GM12878 (cell line): Measurements from ENCODE around the gene MAN2A1. TPM values are rescaled to one million over a fixed set of nuclear protein-coding genes. Genes with fewer than 3 reads are reported as not detected.

ENCODE experiments used
- ATF7 ChIP-seq: fragments of 450-650 bp; IDR thresholded peaks from 2 replicates; pipeline ENCODE4 v1.6.1; 2016; ENCODE audit warnings: low read depth, mild to moderate bottlenecking
- BCL11A ChIP-seq: IDR thresholded peaks from 2 replicates; pipeline ENCODE4 v1.6.1; 2011; ENCODE audit warnings: low read depth, low read length
- BMI1 ChIP-seq: fragments of 450-650 bp; IDR thresholded peaks from 2 replicates; pipeline ENCODE4 v1.6.1; 2016; ENCODE audit warnings: mild to moderate bottlenecking, moderate library complexity, borderline replicate concordance
- CBX5 ChIP-seq: sonication (generic); IDR thresholded peaks from 2 replicates; pipeline ENCODE4 v1.6.1; 2016; ENCODE audit warnings: low read depth, moderate library complexity, mild to moderate bottlenecking, inconsistent platforms
- CHD1 ChIP-seq: IDR thresholded peaks from 2 replicates; pipeline ENCODE4 v1.6.1; 2012; ENCODE audit warnings: low read depth, low read length, improper control_type of control experiment
- CREB1 ChIP-seq: IDR thresholded peaks from 2 replicates; pipeline ENCODE4 v1.6.1; 2012; ENCODE audit warnings: low read depth, mild to moderate bottlenecking, inconsistent platforms
- CREM ChIP-seq: IDR thresholded peaks from 2 replicates; pipeline ENCODE4 v1.6.1; 2014; ENCODE audit warnings: antibody characterized with exemption, low read depth
- IKZF2 ChIP-seq, 2 experiments: fragments of 450-650 bp; IDR thresholded peaks; 2 replicates each; pipeline ENCODE4 v1.6.1; 2017; ENCODE audit warnings: mild to moderate bottlenecking in 2 of 2, moderate library complexity in 2 of 2
- IRF4 ChIP-seq: IDR thresholded peaks from 2 replicates; pipeline ENCODE4 v1.6.1; 2011; ENCODE audit warnings: low read depth, low read length
- MEF2B ChIP-seq: fragments of 450-650 bp; IDR thresholded peaks from 2 replicates; pipeline ENCODE4 v1.6.1; 2018; ENCODE audit warnings: mild to moderate bottlenecking, moderate library complexity; ENCODE audit not compliant: partially characterized antibody, poor library complexity, severe bottlenecking
- MTA2 ChIP-seq: fragments of 450-650 bp; IDR thresholded peaks from 2 replicates; pipeline ENCODE4 v1.6.1; 2016; ENCODE audit warnings: low read depth, mild to moderate bottlenecking, moderate library complexity
- MTA3 ChIP-seq: IDR thresholded peaks from 2 replicates; pipeline ENCODE4 v1.6.1; 2012; ENCODE audit warnings: low read length, inconsistent platforms, borderline replicate concordance
- NFIC ChIP-seq: IDR thresholded peaks from 2 replicates; pipeline ENCODE4 v1.6.1; 2012; ENCODE audit warnings: low read depth, mild to moderate bottlenecking, inconsistent platforms, low read length, moderate library complexity
- PML ChIP-seq: IDR thresholded peaks from 2 replicates; pipeline ENCODE4 v1.6.1; 2012; ENCODE audit warnings: low read length, inconsistent platforms
- RCOR1 ChIP-seq: conservative IDR thresholded peaks from 2 replicates; pipeline ENCODE4 v1.6.1; 2012; ENCODE audit warnings: low read depth, low read length, improper control_type of control experiment
- SMAD1 ChIP-seq: fragments of 450-650 bp; IDR thresholded peaks from 2 replicates; pipeline ENCODE4 v1.6.1; 2018; ENCODE audit warnings: mild to moderate bottlenecking, low read depth; ENCODE audit not compliant: partially characterized antibody
- SREBF1 ChIP-seq: IDR thresholded peaks from 2 replicates; pipeline ENCODE4 v1.6.1; 2012; ENCODE audit warnings: mild to moderate bottlenecking, low read length
- ZNF207 ChIP-seq: fragments of 450-650 bp; IDR thresholded peaks from 2 replicates; pipeline ENCODE4 v1.6.1; 2014; ENCODE audit warnings: antibody characterized with exemption, mild to moderate bottlenecking, borderline replicate concordance
- ZNF24 ChIP-seq: fragments of 450-650 bp; IDR thresholded peaks from 2 replicates; pipeline ENCODE4 v1.6.1; 2017; ENCODE audit warnings: antibody characterized with exemption, mild to moderate bottlenecking
- ZZZ3 ChIP-seq: IDR thresholded peaks from 2 replicates; pipeline ENCODE4 v1.6.1; 2011; ENCODE audit warnings: low read depth; ENCODE audit not compliant: control insufficient read depth, insufficient read length
- polyA plus RNA-seq, 11 experiments: library from polyadenylated mRNA; depleted of rRNA in 4 of 11; unstranded in 6 of 11; stranded (reverse) in 5 of 11; fragments of >200 nt; fragmentation: Nextera tagmentation in 4 of 11; fragmentation: Illumina TruSeq in 1 of 11; extraction: Ambion mirVana in 4 of 11; extraction: Trizol in 1 of 11; gene quantifications; 1 replicate in 1 of 11; 2 replicates in 10 of 11; pipeline versions ENCODE4 v1.2.1 to v1.2.3, GENCODE V29; 2011 to 2016; ENCODE audit warnings: inconsistent platforms in 2 of 11, missing spikeins in 2 of 11, low read depth in 1 of 11
- total RNA-seq, 4 experiments: library from RNA; depleted of rRNA in 3 of 4; stranded (reverse); fragments of >200 nt in 3 of 4; fragmentation: Illumina TruSeq in 1 of 4; extraction: Trizol in 1 of 4; gene quantifications; 2 replicates each; pipeline versions ENCODE4 v1.2.1 to v1.2.3, GENCODE V29; 2013 to 2021
- TF ChIP-seq, protein P1 (sequence below): IDR thresholded peaks from 2 replicates; pipeline ENCODE4 v1.6.1; 2012; ENCODE audit warnings: improper control_type of control experiment, low read depth, low read length; ENCODE audit not compliant: insufficient replicate concordance
- TF ChIP-seq, protein P2 (sequence below): IDR thresholded peaks from 2 replicates; pipeline ENCODE4 v1.6.1; 2011; ENCODE audit warnings: borderline replicate concordance, low read depth, mild to moderate bottlenecking, moderate library complexity, mixed read lengths, low read length; ENCODE audit not compliant: insufficient read depth; ENCODE audit errors: extremely low read length
- TF ChIP-seq, protein P3 (sequence below): fragments of 450-650 bp; IDR thresholded peaks from 2 replicates; pipeline ENCODE4 v1.6.1; 2017; ENCODE audit warnings: low read depth, mild to moderate bottlenecking, moderate library complexity

MAN2A1 gene
- total and polyA plus RNA-seq, 10 of the 15 experiments (the other 5 are each of a cell fraction or from before 2014, with no cell fraction given), result 4.2 to 27.9 (median 10.5) TPM

DNA sequence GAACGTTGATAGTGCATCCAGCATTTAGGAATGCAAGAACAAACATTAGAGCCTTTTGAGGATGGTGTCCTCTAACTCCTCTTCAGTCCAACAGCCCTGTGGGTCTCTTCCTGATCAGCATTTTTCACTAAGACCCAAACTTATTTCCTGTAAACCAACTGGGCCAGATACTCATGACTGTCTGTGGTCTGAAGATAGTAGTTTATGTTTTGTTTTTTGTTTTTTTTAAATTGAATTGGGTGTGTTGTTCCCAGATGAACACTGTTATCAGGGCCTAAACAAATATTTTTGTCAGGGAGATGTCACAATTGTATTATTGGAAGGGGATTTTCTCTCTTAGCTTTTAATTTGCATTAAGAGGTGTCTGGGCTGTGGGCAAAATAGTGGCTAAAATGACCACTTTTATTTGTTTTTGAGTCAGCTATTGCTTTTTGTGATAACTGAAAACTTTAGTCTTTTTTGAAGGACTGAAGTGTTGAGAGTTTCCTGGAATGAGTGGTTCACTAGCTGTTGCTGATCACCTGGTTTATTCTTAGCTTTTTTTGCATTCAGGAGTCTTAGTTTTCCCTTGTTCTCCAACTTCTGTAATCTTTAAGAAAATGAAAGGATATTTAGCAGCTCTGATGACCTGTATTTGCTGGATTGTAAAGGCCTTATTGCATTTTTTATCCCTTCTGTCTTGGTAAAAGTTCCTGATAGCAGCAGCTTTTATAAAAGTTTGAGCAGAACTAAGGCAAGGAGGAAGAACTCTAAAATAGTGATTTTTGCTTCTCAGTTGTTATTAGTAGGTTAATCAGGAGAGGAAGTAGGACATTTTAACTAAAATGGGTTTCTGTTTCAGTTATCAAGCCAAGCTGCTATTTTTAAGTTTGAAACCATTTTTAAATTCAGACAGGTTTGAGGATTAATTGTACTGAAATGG, 5.5 kb downstream of the MAN2A1 start (continued):
- peak; percentile 36; the same call in 1 of the 2 replicates for TF ChIP-seq MTA3
- 0 out of 2 replicates have a peak, but pooled peaks have one; percentile 30 for TF ChIP-seq RCOR1
- TF ChIP-seq SMAD1, result no peak
- TF ChIP-seq ZNF24, result peak; percentile 81
- TF ChIP-seq, protein P1, sequence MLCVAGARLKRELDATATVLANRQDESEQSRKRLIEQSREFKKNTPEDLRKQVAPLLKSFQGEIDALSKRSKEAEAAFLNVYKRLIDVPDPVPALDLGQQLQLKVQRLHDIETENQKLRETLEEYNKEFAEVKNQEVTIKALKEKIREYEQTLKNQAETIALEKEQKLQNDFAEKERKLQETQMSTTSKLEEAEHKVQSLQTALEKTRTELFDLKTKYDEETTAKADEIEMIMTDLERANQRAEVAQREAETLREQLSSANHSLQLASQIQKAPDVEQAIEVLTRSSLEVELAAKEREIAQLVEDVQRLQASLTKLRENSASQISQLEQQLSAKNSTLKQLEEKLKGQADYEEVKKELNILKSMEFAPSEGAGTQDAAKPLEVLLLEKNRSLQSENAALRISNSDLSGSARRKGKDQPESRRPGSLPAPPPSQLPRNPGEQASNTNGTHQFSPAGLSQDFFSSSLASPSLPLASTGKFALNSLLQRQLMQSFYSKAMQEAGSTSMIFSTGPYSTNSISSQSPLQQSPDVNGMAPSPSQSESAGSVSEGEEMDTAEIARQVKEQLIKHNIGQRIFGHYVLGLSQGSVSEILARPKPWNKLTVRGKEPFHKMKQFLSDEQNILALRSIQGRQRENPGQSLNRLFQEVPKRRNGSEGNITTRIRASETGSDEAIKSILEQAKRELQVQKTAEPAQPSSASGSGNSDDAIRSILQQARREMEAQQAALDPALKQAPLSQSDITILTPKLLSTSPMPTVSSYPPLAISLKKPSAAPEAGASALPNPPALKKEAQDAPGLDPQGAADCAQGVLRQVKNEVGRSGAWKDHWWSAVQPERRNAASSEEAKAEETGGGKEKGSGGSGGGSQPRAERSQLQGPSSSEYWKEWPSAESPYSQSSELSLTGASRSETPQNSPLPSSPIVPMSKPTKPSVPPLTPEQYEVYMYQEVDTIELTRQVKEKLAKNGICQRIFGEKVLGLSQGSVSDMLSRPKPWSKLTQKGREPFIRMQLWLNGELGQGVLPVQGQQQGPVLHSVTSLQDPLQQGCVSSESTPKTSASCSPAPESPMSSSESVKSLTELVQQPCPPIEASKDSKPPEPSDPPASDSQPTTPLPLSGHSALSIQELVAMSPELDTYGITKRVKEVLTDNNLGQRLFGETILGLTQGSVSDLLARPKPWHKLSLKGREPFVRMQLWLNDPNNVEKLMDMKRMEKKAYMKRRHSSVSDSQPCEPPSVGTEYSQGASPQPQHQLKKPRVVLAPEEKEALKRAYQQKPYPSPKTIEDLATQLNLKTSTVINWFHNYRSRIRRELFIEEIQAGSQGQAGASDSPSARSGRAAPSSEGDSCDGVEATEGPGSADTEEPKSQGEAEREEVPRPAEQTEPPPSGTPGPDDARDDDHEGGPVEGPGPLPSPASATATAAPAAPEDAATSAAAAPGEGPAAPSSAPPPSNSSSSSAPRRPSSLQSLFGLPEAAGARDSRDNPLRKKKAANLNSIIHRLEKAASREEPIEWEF, result peak; percentile 44
- no peak for TF ChIP-seq ZNF207
- TF ChIP-seq CHD1, result 0 out of 2 replicates have a peak, but pooled peaks have one; percentile 33
- TF ChIP-seq, protein P2, sequence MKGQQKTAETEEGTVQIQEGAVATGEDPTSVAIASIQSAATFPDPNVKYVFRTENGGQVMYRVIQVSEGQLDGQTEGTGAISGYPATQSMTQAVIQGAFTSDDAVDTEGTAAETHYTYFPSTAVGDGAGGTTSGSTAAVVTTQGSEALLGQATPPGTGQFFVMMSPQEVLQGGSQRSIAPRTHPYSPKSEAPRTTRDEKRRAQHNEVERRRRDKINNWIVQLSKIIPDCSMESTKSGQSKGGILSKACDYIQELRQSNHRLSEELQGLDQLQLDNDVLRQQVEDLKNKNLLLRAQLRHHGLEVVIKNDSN, result no peak
- TF ChIP-seq MEF2B, result peak; percentile 85
- 0 out of 2 replicates have a peak, but pooled peaks have one; percentile 32 for TF ChIP-seq SREBF1
- TF ChIP-seq CBX5, result peak; percentile 75
- TF ChIP-seq CREM, result peak; percentile 41; the same call in 1 of the 2 replicates
- peak; percentile 96 for TF ChIP-seq NFIC
- peak; percentile 15; the same call in 1 of the 2 replicates for TF ChIP-seq BMI1
- TF ChIP-seq BCL11A, result peak; percentile 60; the same call in 1 of the 2 replicates
- TF ChIP-seq ZZZ3, result no peak
- TF ChIP-seq IKZF2 (IDR thresholded peaks at IDR 0.05), result peak; percentile 55 to 65; a peak in 3 of 4 replicates
- 0 out of 2 replicates have a peak, but pooled peaks have one; percentile 35 for TF ChIP-seq IRF4
- TF ChIP-seq MTA2, result peak; percentile 66
- 0 out of 2 replicates have a peak, but pooled peaks have one; percentile 15 for TF ChIP-seq PML
- peak; percentile 47; the same call in 1 of the 2 replicates for TF ChIP-seq ATF7
- TF ChIP-seq CREB1, result 0 out of 2 replicates have a peak, but pooled peaks have one; percentile 20
- TF ChIP-seq, protein P3, sequence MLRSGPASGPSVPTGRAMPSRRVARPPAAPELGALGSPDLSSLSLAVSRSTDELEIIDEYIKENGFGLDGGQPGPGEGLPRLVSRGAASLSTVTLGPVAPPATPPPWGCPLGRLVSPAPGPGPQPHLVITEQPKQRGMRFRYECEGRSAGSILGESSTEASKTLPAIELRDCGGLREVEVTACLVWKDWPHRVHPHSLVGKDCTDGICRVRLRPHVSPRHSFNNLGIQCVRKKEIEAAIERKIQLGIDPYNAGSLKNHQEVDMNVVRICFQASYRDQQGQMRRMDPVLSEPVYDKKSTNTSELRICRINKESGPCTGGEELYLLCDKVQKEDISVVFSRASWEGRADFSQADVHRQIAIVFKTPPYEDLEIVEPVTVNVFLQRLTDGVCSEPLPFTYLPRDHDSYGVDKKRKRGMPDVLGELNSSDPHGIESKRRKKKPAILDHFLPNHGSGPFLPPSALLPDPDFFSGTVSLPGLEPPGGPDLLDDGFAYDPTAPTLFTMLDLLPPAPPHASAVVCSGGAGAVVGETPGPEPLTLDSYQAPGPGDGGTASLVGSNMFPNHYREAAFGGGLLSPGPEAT, result peak; percentile 70; the same call in 1 of the 2 replicates
